ENCODE results near the gene GABRA5. TPM values are rescaled to one million over a fixed set of nuclear protein-coding genes. Genes with fewer than 3 reads are reported as not detected.

The GABRA5 gene
- total and polyA plus RNA-seq, 2 of the 8 experiments (the other 6 are each of a cell fraction or from before 2014, with no cell fraction given): 15.0 to 29.6 TPM

DNA sequence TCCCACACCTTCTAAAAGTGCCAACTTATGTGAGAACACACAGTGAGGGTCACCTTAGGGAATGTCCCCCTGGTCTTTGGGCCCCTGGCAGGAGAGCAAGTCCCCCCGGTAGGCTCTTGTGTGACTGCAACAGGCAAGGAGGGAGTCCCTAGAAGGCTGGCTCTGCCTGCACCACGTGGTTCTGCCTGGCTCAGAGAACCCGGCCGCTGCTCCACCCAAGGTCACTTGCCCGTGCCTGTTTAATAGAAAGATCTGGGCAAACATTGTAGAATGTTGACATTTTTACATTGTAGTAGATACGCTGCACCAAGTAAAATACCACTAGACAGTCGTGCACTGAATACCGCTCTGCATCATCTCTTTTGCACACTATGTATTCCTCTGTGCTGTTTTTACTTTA is 21.9 kb downstream of the GABRA5 start:
- Histone ChIP-seq H4K20me1 (replicated peaks in 1 of 2; ENCODE audit: control insufficient read depth in 1 of 2, insufficient read depth in 2 of 2, low read length in 2 of 2) (peaks cover 0 to 6% of the 10 kb centered on the region in 2 experiments), H2BK15ac (ENCODE audit: low read length) (no peak overlapping the region), H4K5ac (ENCODE audit: insufficient read length, low read depth, low read length) (no peak overlapping the region), H3K23me2 (ENCODE audit: low read depth, low read length) (peaks cover 6% of the 10 kb centered on the region), H2AK5ac (ENCODE audit: low read depth, low read length) (no peak overlapping the region), H3K4me2 (ENCODE audit: insufficient read depth in 1 of 2, low read depth in 2 of 2, low read length in 2 of 2) (no peak overlapping the region), H3K18ac (ENCODE audit: extremely low read depth, low read length) (no peak overlapping the region), H3K9ac (replicated peaks in 1 of 4; ENCODE audit: extremely low read depth in 1 of 4, low read depth in 3 of 4, low read length in 3 of 4) (no peak overlapping the region), H3K14ac (ENCODE audit: insufficient read length) (no peak overlapping the region), H3K27ac (ENCODE audit: low read depth, low read length) (no peak overlapping the region), H3K79me1 (ENCODE audit: low read depth, low read length) (no peaks in the 10 kb centered on the region), H3K23ac (ENCODE audit: insufficient read length) (no peak overlapping the region), H2BK12ac (ENCODE audit: low read depth, low read length) (no peak overlapping the region), H3K4ac (replicated peaks; ENCODE audit: insufficient read length, low read depth, low read length) (no peak overlapping the region), H3K4me1 (replicated peaks in 1 of 4; ENCODE audit: control insufficient read depth in 3 of 4, insufficient read depth in 4 of 4, low read length in 3 of 4) (peaks cover 0 to 5% (median 4%) of the 10 kb centered on the region in 4 experiments; a peak in 4 of 7 replicates), H3K36me3 (ENCODE audit: control insufficient read depth in 2 of 4, insufficient read depth in 4 of 4, low read length in 3 of 4) (no peaks in the 10 kb centered on the region; a peak in 1 of 8 replicates), H3K27me3 (replicated peaks in 1 of 4; ENCODE audit: control insufficient read depth in 3 of 4, extremely low read depth in 1 of 4, insufficient read depth in 3 of 4, low read length in 3 of 4) (no peaks in the 10 kb centered on the region; a peak in 1 of 7 replicates), H4K91ac (replicated peaks; ENCODE audit: insufficient read length, low read length) (no peak overlapping the region), H2BK120ac (replicated peaks; ENCODE audit: low read depth, low read length) (no peak overlapping the region), H3K9me3 (ENCODE audit: insufficient read depth in 2 of 2, low read depth in 1 of 2, low read length in 1 of 2) (no peaks in the 10 kb centered on the region), H2BK5ac (ENCODE audit: low read depth, low read length) (no peak overlapping the region), H4K8ac (ENCODE audit: extremely low read depth, insufficient read depth, low read length) (no peak overlapping the region), H3K79me2 (ENCODE audit: control insufficient read depth in 1 of 2, insufficient read depth in 2 of 2, low read length in 2 of 2) (no peaks in the 10 kb centered on the region), H2AFZ (ENCODE audit: low read length) (no peak overlapping the region), H3K56ac (replicated peaks; ENCODE audit: insufficient read length, low read depth, low read length) (no peak overlapping the region), H2BK20ac (ENCODE audit: low read length) (no peak overlapping the region), H3K4me3 (ENCODE audit: extremely low read depth in 1 of 4, insufficient read depth in 2 of 4, low read depth in 3 of 4, low read length in 4 of 4) (no peak overlapping the region)
- TF ChIP-seq GABPA (IDR thresholded peaks at IDR 0.05; ENCODE audit: borderline replicate concordance, insufficient read depth, low read length) (no peak), SIRT6 (IDR thresholded peaks at IDR 0.05; ENCODE audit: low read length) (no peak), ZNF274 (IDR thresholded peaks at IDR 0.05; ENCODE audit: borderline replicate concordance, extremely low read depth, low read length) (no peak), RBBP5 (IDR thresholded peaks at IDR 0.05; ENCODE audit: borderline replicate concordance, low read depth, low read length) (no peak), SP4 (IDR thresholded peaks at IDR 0.05; ENCODE audit: low read length) (no peak), MAFK (IDR thresholded peaks at IDR 0.05; ENCODE audit: low read depth, low read length) (no peak), POLR2AphosphoS5 (IDR thresholded peaks at IDR 0.05; ENCODE audit: low read depth, low read length) (no peak)
- TF ChIP-seq, protein P1, sequence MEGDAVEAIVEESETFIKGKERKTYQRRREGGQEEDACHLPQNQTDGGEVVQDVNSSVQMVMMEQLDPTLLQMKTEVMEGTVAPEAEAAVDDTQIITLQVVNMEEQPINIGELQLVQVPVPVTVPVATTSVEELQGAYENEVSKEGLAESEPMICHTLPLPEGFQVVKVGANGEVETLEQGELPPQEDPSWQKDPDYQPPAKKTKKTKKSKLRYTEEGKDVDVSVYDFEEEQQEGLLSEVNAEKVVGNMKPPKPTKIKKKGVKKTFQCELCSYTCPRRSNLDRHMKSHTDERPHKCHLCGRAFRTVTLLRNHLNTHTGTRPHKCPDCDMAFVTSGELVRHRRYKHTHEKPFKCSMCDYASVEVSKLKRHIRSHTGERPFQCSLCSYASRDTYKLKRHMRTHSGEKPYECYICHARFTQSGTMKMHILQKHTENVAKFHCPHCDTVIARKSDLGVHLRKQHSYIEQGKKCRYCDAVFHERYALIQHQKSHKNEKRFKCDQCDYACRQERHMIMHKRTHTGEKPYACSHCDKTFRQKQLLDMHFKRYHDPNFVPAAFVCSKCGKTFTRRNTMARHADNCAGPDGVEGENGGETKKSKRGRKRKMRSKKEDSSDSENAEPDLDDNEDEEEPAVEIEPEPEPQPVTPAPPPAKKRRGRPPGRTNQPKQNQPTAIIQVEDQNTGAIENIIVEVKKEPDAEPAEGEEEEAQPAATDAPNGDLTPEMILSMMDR (IDR thresholded peaks at IDR 0.05; ENCODE audit: control extremely low read depth in 1 of 3, insufficient read depth in 1 of 3, low read depth in 1 of 3, low read length in 3 of 3): no peak
- FAIRE-seq (no peak), DNase-seq (ENCODE audit: low read depth in 1 of 2, low spot score in 2 of 2) (no peak)
- ChIA-PET POLR2A (ENCODE audit: partially characterized antibody) (no interaction called here), CTCF (ENCODE audit: partially characterized antibody) (interaction anchor here (0.9 to 5.1 kb wide), 15 partner anchors 10 to 789 kb away, joined by 3 to 71 read pairs (median 6); no protein-coding TSS in a partner anchor)
- 83% methylated on average over 8 of the region's 8 CpGs; no CpG with 5 or more reads in 1 of the 2 experiments for WGBS, 2 experiments (ENCODE audit: extremely low coverage in 1 of 2, insufficient coverage in 1 of 2, insufficient read length in 1 of 2, insufficient replicate concordance in 2 of 2, low coverage in 1 of 2, low lambda C conversion rate in 2 of 2, missing lambda C conversion rate in 1 of 2)

All from H1 (cell line).